Forelimb muscle (tissue), 1 donor: ENCODE measurements around the gene MAPK8IP3. TPM values are rescaled to one million over a fixed set of nuclear protein-coding genes. Genes with fewer than 3 reads are reported as not detected.
"Not testable (repeated sequence)": the region's sequence is repeated elsewhere in the genome, so short reads cannot be mapped to it uniquely, and the experiment has no call there.

ENCODE experiments used
- DNase-seq: peaks from one replicate; pipeline ENCODE4 v3.0.0-alpha.2; 2013; ENCODE audit warnings: low read depth
- polyA plus RNA-seq: library from polyadenylated mRNA; unstranded; fragments of 120-200 nt; gene quantifications from one replicate; pipeline ENCODE4 v1.2.1, GENCODE V29; 2013; ENCODE audit not compliant: insufficient read length

The MAPK8IP3 gene
- polyA plus RNA-seq, 1 donor, result 53.6 TPM

DNA sequence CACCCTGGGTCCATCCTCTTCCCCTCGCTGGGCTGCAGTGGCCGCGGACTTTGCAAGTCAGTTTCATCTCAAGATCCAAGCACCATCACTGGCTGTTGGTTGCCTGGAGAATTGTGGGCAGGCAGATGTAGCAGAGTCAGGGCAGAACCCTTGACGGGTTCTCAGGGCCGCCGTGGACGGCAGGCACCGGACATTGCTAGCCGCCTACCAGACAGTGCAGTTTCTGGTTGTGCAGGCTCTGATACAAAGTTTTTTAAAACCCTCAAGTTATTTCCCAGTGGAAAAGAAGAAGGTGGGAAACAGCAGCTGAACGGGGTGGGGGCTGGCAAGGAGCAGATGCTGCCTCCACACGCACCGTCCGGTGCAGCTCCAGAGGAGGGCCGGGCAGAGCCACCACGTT lies 3.4 kb downstream of the MAPK8IP3 start:
- DNase-seq, result no peak

DNA sequence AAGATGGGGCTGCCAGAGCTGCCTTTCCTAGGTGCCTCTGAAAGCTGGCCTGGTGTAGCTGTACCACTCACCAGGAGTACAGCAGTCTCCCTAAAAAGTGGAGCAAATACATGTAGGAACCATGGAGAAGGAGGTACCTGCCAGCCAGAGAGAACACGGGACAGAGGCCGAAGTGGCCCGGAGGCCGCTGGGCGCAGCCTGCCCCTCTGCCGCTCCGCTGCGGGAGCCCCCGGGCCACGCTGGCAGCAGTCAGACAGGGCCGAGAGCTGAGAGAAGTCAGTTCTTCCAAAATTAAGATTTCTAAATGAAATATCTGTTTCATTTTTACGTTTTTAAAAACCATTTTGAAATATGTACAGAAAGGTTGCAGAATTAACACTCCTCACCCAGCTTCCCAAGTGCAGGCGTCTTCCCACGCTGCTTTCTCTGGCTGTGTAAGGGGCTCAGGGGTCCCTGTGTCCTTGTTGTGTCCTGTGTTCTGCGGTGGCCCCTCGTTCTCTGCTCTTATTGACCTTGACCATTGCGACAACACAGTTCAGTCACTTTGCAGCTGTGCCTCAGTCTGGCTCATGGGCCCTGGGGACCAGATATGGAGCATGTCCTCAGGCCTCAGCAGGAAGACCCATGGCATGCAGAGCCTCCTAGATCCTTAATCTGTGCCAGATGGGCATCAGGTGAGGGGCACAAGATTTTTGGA lies 5.0 kb downstream of the MAPK8IP3 start:
- no peak for DNase-seq

DNA sequence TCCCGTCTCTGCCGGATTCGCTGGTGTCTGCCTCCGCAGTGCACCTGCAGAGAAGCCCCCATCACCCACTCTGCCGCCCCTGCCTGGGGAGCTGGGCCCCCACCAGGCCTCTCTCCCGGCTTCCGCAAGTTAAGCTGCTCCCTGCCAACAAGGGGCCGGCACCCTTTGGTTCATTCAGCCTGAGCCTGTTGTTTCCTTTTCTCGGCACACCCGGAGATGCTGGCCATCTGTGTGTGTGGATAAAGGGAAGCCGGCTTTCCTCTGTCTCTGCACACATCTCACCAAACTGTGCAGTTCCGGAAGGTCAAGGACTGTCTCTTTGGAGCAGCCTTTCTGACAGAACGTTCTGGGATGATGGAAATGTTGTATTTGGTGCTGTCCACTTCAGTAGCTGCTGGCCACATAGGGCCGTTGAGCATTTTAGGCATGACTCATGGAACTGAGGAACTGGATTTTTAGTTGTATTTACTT lies 6.8 kb downstream of the MAPK8IP3 start:
- no peak for DNase-seq

GRCh38 chr16:1713331-1713730 lies 7.3 kb downstream of the MAPK8IP3 start:
- DNase-seq, result no peak

DNA sequence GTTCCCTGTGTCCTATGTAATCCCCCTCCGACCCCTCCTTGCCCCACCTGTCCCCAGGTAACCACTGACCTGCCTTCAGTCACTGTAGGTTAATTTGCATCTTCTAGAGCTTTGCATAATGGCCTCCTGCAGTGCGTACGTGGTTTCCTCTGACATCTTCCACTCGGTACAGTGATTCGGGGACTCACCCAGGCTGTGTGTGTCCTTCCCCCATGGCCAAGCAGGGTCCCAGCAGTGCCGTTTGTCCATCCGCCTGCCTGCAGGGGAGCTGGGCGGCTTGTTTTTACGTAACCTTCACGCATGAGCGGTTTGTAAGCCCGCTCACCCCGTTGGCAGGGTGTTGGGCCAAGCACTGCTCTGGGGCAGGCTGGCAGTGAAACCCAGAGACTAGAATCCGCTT lies 7.9 kb downstream of the MAPK8IP3 start:
- DNase-seq, result no peak

DNA sequence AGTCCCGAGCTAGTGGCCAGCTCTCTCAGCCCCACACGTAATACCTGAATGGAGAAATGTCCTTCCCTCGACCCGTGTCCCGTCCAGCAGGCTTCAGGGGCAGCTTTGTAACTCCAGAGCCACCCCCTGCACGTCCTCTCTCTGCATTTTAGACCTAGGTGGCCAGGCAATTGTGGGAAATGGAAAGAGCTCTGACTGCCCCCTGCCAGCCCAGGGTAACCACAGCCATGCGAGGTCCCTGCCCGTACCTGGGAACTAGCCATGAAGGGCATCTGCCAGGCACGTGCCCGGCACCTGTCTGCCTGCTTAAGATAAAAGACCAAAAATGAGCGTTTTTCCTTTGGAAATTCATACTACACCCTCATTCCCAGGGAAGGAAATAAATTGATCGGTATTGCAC lies 9.2 kb downstream of the MAPK8IP3 start:
- DNase-seq, result no peak

GRCh38 chr16:1718236-1718635 lies 12.2 kb downstream of the MAPK8IP3 start:
- DNase-seq, result not testable (repeated sequence)

DNA sequence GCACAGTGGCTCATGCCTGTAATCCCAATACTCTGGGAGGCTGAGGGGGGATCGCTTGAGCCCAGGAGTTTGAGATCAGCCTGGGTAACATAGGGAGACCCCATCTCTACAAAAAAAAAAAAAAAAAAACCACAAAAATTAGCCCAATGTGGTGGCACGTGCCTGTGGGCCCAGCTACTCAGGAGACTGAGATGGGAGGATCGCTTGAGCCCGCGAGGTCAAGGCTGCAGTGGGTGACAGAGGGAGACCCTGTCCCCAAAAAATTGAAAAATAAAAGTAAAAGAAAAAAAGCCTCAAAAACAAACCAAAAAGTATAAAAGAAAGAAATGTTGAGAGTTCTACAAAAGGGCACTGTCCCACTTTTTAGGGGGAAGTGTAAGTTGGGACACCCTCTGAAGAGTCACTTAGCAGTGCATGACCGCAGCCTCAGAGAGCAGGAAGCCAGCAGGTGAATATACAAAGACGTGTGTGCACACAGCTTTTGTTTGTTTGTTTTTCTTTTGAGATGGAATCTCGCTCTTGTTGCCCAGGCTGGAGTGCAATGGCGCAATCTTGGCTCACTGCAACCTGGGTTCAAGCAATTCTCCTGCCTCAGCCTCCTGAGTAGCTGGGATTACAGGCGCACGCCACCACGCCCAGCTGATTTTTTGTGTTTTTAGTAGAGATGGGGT lies 13.7 kb downstream of the MAPK8IP3 start:
- not testable (repeated sequence) for DNase-seq

DNA sequence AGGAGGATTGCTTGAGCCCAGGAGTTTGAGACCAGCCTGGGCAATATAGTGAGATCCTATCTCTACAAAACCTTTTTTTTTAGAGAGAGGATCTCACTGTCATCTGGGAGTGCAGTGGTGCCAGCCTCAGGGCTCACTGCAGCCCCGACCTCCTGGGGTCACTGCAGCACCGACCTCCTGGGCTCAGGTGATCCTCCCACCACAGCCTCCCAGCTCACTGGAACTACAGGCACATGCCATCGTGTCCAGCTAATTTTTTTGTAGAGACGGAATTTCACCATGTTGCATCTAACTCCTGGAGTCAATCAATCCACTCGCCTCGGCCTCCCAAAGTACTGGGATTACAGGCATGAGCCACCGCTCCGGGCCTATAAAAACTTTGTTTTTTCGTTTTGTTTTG lies 15.4 kb downstream of the MAPK8IP3 start:
- DNase-seq, result no peak

GRCh38 chr16:1723450-1724147 lies 17.6 kb downstream of the MAPK8IP3 start:
- no peak for DNase-seq

- no peak for DNase-seq
Measured at GRCh38 chr16:1724491-1724890, 18.5 kb downstream of the MAPK8IP3 start.

DNA sequence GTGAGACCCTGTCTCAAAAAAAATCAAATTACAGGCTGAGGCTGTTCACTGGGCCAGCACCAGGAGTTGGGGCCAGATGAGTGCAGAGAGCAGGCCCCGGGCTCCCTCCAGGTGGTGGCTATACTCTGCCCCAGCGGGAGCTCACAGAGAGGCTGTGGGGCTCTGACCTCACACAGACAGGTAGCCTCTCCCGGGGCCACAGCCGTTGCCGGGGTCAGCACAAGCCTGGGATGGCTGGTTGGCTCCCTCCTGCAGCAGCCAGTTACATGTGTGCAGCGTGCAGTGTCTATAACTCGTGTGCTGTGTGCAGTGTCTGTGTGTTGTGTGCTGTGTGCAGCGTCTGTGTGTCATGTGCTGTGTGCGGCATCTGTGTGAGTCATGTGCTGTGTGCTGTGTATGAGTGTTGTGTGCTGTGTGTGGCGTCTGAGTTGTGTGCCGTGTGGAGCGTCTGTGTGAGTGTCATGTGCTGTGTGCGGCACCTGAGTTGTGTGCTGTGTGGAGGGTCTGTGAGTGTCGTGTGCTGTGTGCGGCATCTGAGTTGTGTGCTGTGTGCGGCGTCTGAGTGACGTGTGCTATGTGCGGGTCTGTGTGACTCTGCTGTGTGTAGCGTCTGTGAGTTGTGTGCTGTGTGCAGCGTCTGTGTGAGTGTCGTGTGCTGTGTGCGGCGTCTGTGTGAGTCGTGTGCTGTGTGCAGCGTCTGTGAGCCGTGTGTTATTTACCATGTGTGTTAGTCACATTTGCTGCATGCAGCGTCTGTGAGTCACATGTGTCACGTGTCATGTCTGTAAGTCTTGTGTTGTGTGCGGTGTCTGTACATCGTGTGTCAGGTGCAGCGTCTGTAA lies 20.9 kb downstream of the MAPK8IP3 start:
- DNase-seq, result no peak

GRCh38 chr16:1727651-1728624 lies 21.9 kb downstream of the MAPK8IP3 start:
- no peak for DNase-seq

GRCh38 chr16:1729026-1729425 lies 23.0 kb downstream of the MAPK8IP3 start:
- no peak for DNase-seq

DNA sequence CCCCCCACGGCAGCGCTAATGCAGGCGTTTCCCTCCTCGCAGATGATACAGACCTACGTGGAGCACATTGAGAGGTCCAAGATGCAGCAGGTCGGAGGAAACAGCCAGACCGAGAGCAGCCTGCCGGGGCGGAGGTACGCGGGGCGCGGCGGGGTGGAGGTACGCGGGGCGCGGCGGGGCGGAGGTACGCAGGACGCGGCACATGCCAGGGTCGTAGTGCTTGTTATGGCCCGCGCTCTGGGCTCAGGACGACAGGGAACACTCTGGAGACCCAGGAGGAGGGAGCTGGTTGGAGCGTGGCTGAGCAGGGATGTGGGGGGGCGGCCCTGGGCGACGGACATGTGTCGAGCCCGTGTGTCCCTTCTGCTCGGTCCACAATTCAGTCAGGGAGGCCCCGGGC lies 23.4 kb downstream of the MAPK8IP3 start:
- no peak for DNase-seq

DNA sequence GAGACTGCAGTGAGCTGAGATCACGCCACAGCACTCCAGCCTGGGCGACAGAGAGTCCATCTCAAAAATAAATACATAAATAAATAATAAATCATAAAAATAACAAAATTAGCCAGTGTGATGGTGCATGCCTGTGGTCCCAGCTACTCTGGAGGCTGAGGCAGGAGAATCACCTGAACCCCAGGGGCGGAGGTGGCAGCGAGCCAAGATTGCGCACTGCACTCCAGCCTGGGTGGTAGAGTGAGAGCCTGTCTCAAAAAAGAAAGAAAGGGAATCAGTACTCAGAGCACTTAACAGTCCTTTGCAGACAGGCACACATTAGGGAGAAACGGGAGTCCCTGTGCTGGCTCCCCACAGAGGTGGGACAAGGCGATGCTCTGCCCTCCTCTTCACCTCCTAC lies 25.1 kb downstream of the MAPK8IP3 start:
- no peak for DNase-seq

DNA sequence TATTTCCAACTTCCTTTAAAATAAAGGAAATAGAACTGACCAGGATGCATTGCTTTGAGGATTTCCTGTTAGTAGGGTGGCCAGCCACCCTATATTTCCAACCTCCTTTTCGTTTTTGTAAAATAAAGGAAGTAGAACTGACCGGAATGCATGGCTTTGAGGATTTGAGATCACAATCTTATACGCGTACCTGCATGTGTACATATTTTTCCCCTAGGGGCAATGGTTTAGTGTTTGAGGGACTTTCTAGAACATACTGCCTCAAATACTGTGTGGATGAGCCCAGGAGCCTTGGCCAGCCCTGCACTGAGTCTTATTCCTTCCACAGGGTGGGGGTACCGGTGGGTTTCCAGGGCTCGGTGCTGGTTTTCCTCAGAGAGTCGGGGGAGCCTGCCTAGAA lies 25.6 kb downstream of the MAPK8IP3 start:
- DNase-seq, result no peak

DNA sequence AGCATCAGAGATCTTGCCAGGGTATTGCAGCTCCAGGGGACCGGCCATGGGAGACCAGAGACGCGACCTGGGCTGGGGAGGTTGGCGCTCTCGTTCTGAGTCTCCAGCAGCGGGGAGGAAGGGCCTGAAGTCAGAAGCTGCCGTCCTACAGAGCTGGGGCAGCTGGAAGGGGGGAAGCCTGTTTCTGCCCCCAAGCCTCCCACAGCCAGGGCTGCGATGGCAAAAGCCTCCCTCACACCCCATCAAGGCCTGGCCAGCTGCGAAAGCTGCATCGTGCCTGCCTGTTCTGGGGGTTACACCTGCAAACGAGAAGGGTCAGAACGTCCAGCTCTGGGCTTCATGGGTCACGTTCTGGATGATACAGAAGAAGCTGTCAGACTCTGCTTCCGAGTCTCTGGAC lies 26.1 kb downstream of the MAPK8IP3 start:
- no peak for DNase-seq

DNA sequence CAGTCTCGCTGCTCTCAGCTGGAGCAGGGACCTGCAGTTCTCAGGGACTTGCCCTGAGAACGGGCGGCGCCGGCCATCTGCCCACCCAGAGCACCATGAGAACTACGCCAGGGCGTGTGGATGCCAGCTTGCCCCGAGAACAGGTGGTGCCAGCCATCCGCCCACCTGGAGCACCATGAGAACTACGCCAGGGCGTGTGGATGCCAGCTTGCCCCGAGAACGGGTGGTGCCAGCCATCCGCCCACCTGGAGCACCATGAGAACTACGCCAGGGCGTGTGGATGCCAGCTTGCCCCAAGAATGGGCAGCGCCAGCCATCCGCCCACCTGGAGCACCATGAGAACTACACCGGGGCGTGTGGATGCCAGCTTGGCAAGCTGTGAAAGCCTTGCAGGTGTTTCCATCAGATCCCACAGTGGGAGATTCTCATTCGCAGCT lies 26.6 kb downstream of the MAPK8IP3 start:
- DNase-seq, result not testable (repeated sequence)

DNA sequence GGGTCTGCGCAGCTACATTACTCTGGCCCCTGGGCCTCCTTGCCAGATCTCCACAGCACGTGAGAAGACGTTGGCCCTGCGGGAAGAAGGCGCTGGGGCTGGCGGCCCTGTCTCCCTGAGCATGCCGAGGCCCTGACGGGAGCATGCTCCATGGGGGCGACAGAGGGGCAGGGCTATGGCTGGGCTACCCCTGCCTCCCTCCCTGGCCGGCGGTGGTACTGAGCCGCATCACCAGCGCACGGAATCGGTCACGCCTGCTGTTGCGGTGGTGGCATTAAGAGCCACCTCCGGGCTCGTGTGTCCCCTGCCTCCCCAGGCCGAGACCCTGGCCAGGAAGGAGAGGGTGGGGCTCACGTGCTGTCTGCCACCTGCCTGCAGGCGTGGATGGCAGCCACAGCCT lies 28.1 kb downstream of the MAPK8IP3 start:
- no peak for DNase-seq

DNA sequence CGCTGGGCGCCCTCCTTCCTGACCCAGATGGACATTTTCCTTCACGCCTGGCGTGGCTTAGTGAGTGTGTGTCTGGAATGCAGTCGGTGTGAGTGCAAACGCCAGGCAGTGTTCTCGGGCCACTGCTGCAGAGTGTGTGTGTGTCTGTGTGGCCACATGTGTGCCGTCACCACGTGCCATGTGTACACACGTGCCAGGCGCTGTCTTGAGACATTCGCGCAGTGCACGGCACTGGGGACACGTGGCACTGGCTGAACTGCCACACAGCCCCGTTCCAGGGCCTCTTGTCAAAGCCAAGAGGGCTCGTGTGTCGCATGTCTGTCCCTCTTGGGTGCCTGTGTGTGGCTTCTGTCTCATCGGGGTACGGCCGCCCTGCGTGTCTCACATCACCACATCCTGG lies 28.8 kb downstream of the MAPK8IP3 start:
- no peak for DNase-seq
